Stomach (tissue), 4 donors: ENCODE data around the gene BBS1.

Experiments used
- CTCF ChIP-seq, 7 experiments: fragments of 450-650 bp in 4 of 7; fragments of 200-600 bp in 3 of 7; sonication (generic) in 3 of 7; IDR thresholded peaks; one replicate each; pipeline ENCODE4 v1.5.1; 2016 to 2019; ENCODE audit warnings: antibody characterized with exemption in 7 of 7, control low read depth in 2 of 7, mild to moderate bottlenecking in 1 of 7
- POLR2A ChIP-seq, 4 donors: fragments of 450-650 bp; IDR thresholded peaks; one replicate each; pipeline ENCODE4 v1.6.1; 2016; ENCODE audit warnings: antibody characterized with exemption in 4 of 4, control low read depth in 2 of 4, mild to moderate bottlenecking in 1 of 4, moderate library complexity in 1 of 4

DNA sequence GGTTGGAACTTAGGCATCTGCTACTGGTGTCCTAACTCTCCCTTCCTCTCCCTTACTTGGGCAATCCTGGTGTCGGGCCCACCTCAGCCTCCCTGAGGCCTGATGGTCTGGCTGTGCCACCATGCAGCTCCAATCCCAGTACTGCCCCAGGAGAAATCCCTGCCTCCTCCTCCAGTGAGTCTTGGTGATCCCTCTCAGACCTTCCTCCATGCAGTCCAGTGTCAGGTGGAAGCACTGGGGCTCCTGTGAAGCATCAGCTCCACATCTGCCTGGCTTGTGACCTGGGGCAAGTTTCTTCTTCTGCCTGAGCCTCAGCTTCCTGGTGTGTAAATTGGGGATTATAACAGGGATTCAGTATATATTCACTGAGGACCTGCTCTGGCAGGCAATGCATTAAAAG lies 45.5 kb upstream of the BBS1 start:
- TF ChIP-seq CTCF (IDR thresholded peaks at IDR 0.05) (no peak), POLR2A (IDR thresholded peaks at IDR 0.05) (no peak)
